NCI-H1930 (cell line): ENCODE results near the gene MPZL1.
"Not testable (repeated sequence)": the region's sequence is repeated elsewhere in the genome, so short reads cannot be mapped to it uniquely, and the experiment has no call there.

Source experiments
- DNase-seq, 2 experiments: peaks; one replicate each; lab custom pipeline; 2025; lab: John Stamatoyannopoulos, UW

Gene MPZL1

DNA sequence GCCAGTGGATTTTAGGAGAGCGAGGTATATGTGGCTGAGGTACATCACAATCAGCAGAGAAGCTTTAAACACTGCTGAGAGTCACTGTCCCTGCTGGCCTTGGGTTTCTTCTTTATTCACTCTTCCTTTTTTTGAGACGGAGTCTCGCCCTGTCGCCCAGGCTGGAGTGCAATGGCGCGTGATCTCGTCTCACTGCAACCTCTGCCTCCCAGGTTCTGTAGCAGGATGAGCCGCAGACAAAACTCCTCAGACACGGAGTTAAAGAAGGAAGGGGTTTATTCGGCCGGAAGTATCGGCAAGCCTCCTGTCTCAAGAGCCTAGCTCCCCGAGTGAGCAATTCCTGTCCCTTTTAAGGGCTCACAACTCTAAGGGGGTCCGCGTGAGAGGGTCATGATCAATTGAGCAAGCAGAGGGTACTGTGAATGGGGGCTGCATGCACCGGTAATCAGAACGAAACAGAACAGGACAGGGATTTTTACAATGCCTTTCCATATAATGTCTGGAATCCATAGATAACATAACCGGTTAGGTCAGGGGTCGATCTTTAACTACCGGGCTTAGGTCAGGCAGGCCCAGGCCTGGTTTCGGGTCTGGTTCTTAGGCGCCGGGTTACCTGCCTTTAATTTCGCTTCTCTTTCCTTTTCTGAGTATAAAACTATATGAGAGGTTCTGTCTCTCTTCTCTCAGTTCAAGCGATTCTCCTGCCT is 1.9 kb upstream of the MPZL1 start:
- DNase-seq, result not testable (repeated sequence)

- DNase-seq, result no peak
Measured at GRCh38 chr1:167720965-167721616, 691 bp upstream of the MPZL1 start.

DNA sequence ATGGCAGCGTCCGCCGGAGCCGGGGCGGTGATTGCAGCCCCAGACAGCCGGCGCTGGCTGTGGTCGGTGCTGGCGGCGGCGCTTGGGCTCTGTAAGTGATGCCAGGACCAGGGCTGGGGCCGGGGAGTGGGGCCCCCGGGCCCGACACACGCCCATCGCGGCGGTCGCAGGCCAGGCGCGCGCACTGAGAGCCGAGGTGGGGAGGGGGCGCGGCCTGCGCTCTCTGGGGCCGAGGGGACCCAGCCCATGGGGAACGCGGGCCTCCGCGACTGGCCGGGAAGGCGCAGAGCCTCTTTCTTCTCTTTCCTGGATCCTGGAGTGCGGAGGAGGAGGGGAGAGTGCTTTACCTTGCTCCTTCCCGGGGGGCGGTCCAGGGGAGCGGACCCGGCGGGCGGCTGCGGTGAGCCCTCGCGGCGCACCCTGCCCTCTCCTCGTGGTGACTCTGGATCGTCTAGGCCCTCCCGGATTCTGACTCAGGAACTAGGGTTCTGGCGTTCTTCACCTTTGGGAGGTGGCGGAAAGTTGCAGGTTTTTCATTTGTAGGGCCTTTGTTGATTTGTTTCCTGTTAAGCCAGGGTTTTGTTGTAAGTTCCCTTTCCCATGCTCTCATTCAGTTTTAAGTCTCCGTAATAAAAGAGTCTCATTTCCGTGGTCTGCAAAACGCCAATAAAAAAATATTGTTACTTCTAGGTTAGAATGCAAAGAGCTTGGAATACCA is 529 bp downstream of the MPZL1 start:
- DNase-seq, result no peak

GRCh38 chr1:167722870-167723251 is 1.1 kb downstream of the MPZL1 start:
- DNase-seq, result no peak

DNA sequence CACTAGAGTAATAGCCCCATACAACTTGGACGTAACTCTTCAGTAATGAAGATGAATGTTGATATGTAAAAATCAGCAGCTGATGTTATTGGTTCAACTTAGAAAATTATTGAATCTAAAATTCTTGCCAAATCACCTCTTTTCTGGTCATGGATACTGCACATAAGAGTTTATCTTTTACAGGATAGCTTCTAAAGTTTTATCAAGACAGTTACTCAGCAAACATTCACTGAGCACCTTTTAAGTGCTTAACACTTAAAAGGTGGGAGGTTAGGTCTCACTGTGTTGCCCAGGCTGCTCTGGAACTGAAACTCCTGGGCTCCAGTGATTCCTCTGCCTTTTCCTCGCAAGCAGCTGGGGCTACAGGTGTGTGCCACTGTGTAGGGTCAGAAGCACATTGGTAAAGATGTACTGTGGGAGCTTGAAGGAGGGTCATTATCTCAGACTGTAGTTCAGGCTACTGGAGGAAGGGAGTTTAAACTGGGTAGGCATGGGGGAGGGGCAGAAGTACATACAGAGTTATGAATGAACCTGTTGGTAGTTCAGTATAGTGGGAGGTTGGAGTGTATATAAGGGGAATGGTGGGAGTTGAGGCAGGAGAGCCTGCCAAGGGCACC is 2.0 kb downstream of the MPZL1 start:
- no peak for DNase-seq

- DNase-seq, result no peak
Measured at GRCh38 chr1:167726008-167726407, 4.2 kb downstream of the MPZL1 start.

DNA sequence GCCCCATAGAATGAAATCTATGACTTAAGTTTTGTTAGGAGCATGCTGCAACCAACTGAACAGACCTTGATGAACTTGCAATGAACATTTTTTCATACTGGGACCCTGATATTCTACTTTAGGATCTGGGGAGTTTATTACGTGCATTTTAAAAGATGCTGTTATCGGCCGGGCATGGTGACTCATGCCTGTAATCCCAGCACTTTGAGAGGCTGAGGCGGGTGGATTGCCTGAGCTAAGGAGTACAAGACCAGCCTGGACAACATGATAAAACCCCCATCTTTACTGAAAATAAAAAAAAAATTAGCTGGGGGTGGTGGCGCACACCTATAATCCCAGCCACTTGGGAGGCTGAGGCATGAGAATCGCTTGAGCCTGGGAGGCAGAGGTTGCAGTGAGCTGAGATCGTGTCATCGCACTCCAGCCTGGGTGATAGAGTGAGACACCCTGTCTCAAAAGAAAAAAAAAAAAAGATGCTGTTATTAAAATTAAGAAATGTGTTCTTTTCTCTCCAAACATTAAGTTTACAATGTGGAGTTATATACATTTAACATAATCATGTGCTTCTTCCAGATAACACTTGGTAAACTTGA is 7.1 kb downstream of the MPZL1 start:
- no peak for DNase-seq

DNA sequence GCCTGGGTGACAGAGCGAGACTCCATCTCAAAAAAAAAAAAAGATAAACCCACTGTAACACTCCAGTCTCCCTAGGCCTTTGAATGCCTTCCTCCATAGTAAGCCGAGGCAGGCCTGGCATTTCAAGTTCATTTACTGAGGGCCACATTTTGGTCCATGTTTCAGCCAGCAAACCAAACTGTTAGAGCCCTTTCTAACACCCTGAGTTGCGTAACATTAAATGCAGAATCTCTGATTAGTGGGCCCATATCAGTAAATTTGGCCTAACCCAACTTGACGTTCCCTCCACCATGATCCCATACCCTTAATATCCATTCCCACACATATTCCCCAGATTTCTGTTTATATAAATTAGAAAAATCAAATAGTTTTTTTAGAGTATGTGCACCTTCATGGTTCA is 12.4 kb downstream of the MPZL1 start:
- no peak for DNase-seq

DNA sequence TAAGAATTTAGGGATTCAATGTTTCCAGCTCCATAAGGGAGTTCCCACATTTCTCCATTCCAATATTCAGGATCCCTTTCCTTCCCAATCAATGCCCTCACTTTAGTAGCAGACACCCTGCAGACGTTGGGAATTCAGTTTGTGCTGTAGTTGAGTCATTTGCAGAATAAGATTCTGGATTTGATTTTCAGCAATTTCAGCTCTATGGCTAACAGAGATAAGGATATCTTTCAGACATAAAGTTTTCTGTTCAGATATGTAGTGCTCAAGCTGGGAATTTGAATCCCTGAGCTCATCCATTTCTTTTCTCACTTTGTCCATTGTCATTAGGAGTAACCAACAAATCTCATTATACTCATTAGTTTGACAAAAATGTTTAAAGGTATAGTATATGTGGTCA is 13.1 kb downstream of the MPZL1 start:
- DNase-seq, result no peak

DNA sequence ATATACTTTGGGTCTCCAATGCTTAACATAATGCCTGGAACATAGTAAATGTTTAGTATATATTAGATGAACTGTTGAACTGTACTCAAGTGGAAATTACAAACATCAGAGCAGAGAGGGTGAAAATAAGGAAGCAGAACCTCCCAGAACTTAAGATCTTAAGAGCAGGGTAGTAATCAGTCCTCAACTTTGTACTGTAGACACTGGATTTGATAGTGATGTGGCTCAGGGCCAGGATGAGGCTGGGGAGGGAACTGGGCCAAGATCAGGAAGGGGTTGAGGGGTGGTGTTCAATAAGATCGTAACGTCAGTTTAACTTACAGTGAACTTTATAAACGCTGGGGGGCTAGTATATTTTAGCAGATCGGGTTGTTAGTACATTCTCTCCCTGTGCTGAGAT is 15.4 kb downstream of the MPZL1 start:
- DNase-seq, result no peak

DNA sequence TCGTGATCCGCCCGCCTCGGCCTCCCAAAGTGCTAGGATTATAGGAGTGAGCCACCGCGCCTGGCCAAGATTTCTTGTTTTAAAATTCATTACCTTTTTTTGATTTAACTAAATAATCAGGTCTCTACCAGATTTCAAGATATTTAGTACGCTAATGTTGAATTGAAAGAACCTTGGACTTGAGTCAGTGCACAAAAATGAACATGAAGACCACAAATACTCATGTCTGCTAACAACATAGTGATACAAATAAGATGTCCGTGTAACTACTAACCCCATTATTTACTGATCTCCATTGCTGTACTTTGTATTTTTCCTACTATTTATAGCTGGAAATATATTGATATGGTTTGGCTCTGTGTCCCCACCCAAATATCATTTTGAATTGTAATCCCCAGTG is 16.4 kb downstream of the MPZL1 start:
- no peak for DNase-seq

- no peak for DNase-seq
Measured at GRCh38 chr1:167739752-167740151, 18.0 kb downstream of the MPZL1 start.

DNA sequence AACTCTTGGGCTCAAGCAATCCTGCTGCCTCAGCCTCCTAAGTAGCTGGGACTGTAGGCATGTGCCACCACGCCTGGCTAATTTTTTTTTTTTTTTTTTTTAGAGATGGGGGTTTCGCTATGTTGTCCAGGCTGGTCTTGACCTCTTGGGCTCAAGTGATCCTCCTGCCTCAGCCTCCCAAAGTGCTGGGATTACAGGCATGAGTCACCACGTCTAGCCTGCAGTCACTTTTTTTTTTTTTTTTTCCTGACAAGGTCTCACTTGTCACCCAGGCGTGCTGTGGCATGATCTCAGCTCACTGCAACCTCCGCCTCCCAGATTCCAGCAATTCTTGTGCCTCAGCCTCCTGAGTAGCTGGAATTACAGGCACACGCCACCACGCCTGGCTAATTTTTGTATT is 19.3 kb downstream of the MPZL1 start:
- not testable (repeated sequence) for DNase-seq

GRCh38 chr1:167742392-167743057 is 20.7 kb downstream of the MPZL1 start:
- DNase-seq, result not testable (repeated sequence)

- DNase-seq, result no peak
Measured at GRCh38 chr1:167744901-167745300, 23.1 kb downstream of the MPZL1 start.

DNA sequence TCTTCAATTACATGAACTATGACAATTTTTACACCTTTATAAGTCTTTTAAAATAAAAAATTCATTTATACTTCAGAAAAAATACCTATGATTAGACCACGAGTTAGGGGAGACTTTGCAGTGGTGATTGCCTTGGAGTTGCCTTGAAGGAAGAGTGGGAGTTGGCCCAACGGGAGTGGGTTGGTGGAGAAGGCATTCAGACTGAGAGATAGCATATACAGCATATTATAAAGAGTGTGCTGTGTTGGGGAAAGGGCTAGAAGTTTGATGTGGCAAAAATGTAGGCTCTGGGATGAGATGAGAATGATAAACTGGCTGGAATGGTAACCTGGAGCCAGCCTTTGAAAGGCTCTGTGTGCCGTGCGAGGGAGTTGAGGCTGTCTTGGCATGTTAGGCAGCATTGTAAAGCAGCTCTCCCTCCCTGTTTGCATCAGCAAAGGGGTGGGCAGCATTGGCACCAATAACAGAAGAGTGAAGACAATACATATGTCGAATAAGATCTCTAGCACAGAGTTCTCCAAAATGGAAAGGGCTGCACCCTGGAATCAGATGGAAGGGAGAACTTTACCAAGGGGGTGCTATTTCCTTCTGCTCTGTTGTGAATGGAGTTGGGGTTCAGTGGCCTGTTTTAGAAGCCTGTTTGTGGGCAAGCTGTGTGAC is 24.4 kb downstream of the MPZL1 start:
- no peak for DNase-seq

GRCh38 chr1:167746988-167747655 is 25.3 kb downstream of the MPZL1 start:
- no peak for DNase-seq

GRCh38 chr1:167747988-167748387 is 26.2 kb downstream of the MPZL1 start:
- no peak for DNase-seq

GRCh38 chr1:167748906-167749305 is 27.1 kb downstream of the MPZL1 start:
- no peak for DNase-seq

GRCh38 chr1:167749741-167750140 is 28.0 kb downstream of the MPZL1 start:
- DNase-seq, result no peak

GRCh38 chr1:167750641-167751040 is 28.9 kb downstream of the MPZL1 start:
- DNase-seq, result no peak
